Fibroblast of mammary gland (primary cell): ENCODE data around the gene LNPEP.
"Not testable (repeated sequence)": the region's sequence is repeated elsewhere in the genome, so short reads cannot be mapped to it uniquely, and the experiment has no call there.

Experiments
- DNase-seq: peaks from one replicate; pipeline ENCODE4 v3.0.0-alpha.2; 2010; ENCODE audit warnings: low read depth
- H3K4me3 ChIP-seq: 2 replicates; pipeline ENCODE4 v1.5.1; 2011; ENCODE audit warnings: low read depth, mild to moderate bottlenecking, low read length, moderate library complexity; ENCODE audit not compliant: control insufficient read depth
- TF ChIP-seq, protein P1 (sequence below): conservative IDR thresholded peaks from 2 replicates; pipeline ENCODE4 v1.5.1; 2011; ENCODE audit warnings: low read depth, low read length, inconsistent platforms; ENCODE audit not compliant: control insufficient read depth, insufficient read depth

LNPEP gene

DNA sequence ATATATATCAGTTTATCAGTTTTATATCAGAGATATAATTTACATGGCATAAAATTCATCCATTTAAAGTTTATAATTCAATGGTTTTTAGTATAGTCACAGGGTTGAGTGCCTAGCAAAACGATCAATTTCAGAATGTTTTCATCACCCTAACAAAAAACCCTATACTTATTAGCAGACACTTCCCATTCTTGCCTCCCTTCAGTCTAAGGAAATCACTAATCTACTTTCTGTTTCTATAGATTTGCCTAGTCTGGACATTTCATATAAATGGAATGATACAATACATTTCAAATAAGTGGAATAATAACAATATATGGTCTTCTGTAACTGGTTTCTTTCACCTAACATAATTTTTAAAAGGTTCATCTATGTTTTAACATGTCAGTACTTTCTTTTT lies 9.6 kb upstream of the LNPEP start:
- no peak for DNase-seq
- H3K4me3 ChIP-seq: no peak overlapping the region
- TF ChIP-seq, protein P1, sequence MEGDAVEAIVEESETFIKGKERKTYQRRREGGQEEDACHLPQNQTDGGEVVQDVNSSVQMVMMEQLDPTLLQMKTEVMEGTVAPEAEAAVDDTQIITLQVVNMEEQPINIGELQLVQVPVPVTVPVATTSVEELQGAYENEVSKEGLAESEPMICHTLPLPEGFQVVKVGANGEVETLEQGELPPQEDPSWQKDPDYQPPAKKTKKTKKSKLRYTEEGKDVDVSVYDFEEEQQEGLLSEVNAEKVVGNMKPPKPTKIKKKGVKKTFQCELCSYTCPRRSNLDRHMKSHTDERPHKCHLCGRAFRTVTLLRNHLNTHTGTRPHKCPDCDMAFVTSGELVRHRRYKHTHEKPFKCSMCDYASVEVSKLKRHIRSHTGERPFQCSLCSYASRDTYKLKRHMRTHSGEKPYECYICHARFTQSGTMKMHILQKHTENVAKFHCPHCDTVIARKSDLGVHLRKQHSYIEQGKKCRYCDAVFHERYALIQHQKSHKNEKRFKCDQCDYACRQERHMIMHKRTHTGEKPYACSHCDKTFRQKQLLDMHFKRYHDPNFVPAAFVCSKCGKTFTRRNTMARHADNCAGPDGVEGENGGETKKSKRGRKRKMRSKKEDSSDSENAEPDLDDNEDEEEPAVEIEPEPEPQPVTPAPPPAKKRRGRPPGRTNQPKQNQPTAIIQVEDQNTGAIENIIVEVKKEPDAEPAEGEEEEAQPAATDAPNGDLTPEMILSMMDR: no peak

DNA sequence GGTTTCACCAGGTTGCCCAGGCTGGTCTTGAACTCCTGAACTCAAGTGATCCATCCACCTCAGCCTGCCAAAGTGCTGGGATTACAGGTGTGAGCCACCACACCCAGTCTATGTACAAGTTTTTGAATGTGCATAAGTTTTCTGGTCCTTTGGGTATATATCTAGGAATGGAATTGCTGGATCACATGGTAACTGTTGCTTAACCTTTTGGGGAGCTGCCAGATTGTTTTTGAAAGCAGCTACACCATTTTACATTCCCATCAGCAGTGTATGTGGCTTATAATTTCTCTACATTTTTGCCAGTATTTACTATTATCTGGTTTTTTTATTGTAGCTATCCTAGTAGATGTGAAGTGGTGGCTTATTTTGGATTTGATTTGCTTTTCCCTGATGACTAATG lies 8.9 kb upstream of the LNPEP start:
- H3K4me3 ChIP-seq: no peak overlapping the region
- peak; percentile 56 for DNase-seq
- TF ChIP-seq, protein P1: no peak

DNA sequence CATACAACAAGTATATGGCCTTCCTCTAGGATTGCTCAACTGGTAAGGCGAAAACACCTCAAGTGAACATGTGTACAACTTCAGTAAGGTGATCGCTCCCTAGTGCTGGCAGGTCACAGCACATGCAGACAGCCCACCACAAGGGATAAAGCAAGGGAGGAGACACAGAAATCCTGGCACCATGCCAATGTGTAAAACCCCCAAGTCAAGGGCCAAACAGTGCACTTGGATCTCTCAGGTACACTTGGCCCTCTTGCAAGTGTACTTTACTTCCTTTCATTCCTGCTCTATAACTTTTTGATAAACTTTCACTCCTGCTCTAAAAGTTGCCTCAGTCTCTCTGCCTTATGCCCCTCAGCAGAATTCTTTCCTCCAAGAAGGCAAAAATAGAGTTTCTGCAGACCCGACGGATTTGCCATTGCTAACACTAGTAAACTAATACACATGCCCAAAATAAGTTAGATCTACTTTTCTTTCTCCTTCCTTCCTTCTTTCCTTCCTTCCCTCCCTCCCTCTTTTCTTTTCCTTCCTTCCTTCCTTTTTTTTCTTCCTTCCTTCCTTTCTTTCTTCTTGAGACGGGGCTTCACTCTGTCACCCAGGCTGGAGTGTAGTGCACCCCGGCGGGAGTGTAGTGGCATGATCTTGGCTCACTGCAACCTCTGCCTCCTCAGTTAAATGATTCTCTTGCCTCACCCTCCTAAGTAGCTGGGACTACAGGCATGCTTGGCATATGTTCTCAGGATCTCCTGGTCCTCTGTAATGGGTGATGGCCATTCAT lies 6.8 kb upstream of the LNPEP start:
- TF ChIP-seq, protein P1: no peak
- no peak for DNase-seq
- no peak overlapping the region for H3K4me3 ChIP-seq

DNA sequence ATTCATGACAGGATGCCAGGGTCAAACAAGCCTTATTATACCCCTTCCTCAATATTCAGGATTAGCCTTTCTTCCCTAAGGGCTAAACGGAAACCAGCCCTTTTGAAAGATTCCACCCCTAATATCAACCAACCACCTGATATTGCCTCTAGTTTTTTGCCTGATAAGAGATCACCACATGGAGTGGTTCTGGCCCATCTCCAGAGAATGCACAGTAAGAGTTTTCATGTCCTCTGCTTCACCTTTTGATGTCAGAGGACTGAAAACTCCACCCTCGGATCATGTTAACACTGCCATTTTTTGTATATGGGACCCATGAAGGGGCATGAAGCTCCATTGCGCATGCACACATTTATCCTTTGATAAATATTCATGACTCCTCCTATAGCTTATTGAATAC lies 5.8 kb upstream of the LNPEP start:
- no peak for DNase-seq
- TF ChIP-seq, protein P1: no peak
- H3K4me3 ChIP-seq: no peak overlapping the region

DNA sequence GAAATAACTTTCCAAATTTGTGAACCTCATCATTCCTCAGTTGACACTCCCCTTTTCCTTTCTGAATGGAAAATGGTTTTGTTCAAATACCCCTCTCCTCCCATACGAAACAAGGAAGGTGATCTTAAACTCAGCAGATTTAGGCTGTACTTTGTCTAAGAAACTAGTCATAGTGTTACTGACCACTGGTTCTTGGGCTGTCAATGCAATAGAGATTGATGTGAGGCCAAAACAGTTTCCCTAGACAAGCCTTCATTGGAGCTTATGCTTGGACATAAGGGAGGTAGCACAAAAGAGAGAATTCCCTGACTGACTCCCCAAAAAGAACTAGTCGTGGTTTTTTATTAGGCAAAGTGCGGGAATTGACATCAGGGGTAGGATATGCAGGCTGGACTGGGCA lies 5.3 kb upstream of the LNPEP start:
- TF ChIP-seq, protein P1: no peak
- no peak for DNase-seq

DNA sequence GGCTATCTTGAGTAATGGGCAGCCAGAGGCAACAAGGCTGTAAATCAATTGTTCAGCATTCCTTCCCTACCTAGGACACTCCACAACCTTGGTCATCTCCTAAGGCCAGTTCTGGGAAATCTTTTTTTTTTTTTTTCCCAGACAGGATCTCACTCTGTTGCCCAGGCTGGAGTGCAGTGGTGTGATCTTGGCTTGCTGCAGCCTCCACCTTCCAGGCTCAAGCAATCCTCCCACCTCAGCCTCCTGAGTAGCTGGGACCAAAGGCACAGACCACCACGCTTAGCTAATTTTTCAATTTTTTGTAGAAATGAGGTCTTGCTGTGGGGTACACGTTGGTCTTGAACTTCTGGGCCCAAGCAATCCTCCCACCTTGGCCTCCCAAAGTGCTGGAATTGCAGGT lies 4.8 kb upstream of the LNPEP start:
- not testable (repeated sequence) for DNase-seq, H3K4me3 ChIP-seq

More for the DNA sequence above, 5.3 kb upstream of the LNPEP start:
- no peak overlapping the region for H3K4me3 ChIP-seq

DNA sequence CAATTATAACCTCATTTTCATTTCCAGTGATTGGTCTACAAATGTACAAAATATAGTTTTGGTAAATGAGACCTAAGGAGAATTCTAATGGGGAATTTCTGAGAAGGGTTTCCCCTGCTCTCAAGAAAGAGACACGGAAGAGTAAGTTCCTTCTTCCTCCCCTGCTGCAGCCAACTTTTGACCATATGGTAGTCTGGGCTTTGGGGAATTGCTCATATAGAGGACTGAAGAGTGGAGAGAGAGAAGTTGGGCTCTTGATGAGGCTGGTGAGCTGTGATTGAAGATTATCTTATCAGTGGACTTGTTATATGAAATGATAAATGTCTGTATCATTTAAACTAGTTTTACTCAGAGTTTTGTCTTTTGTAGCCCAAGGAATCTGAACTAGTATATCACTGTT lies 4.3 kb upstream of the LNPEP start:
- no peak for DNase-seq
- TF ChIP-seq, protein P1: no peak

More for the DNA sequence above, 4.3 kb upstream of the LNPEP start:
- no peak overlapping the region for H3K4me3 ChIP-seq
